MM.1S (cell line): ENCODE measurements around the gene HM13.
A peak's percentile ranks its signal among the peaks of the same experiment; 100 is the strongest.

ENCODE experiments used
- DNase-seq: peaks from one replicate; pipeline ENCODE4 v3.0.0-alpha.2; 2015
- H2AFZ ChIP-seq: fragments of 300-600 bp; sonication (generic); 2 replicates; pipeline ENCODE4 v1.6.0; 2016; ENCODE audit warnings: antibody characterized with exemption, low read length
- H3F3A ChIP-seq: fragments of 300-600 bp; sonication (generic); 2 replicates; pipeline ENCODE4 v1.6.1; 2016; ENCODE audit warnings: mild to moderate bottlenecking, antibody characterized with exemption, low read length, moderate library complexity, mixed read lengths; ENCODE audit not compliant: insufficient read depth
- H3K27ac ChIP-seq: fragments of 300-600 bp; sonication (generic); 2 replicates; pipeline ENCODE4 v1.5.1; 2016; ENCODE audit warnings: mild to moderate bottlenecking, low read length
- H3K27me3 ChIP-seq: fragments of 300-600 bp; sonication (generic); replicated peaks from 2 replicates; pipeline ENCODE4 v1.6.0; 2016; ENCODE audit warnings: low read length; ENCODE audit not compliant: insufficient read depth
- H3K36me3 ChIP-seq: fragments of 300-600 bp; sonication (generic); replicated peaks from 2 replicates; pipeline ENCODE4 v1.6.1; 2016; ENCODE audit warnings: mild to moderate bottlenecking, low read length, mixed read lengths; ENCODE audit not compliant: insufficient read depth
- H3K4me1 ChIP-seq: fragments of 300-600 bp; sonication (generic); 2 replicates; pipeline ENCODE4 v1.6.1; 2016; ENCODE audit warnings: low read length, mixed read lengths
- H3K4me2 ChIP-seq: fragments of 300-600 bp; sonication (generic); 2 replicates; pipeline ENCODE4 v1.6.0; 2016; ENCODE audit warnings: low read depth, low read length
- H3K4me3 ChIP-seq: fragments of 300-600 bp; sonication (generic); 2 replicates; pipeline ENCODE4 v1.5.1; 2016; ENCODE audit warnings: low read length, mixed read lengths
- H3K79me2 ChIP-seq: fragments of 300-600 bp; sonication (generic); 2 replicates; pipeline ENCODE4 v1.6.1; 2016; ENCODE audit warnings: mixed run types, low read length, mixed read lengths
- H3K9ac ChIP-seq: fragments of 300-600 bp; sonication (generic); 2 replicates; pipeline ENCODE4 v1.6.1; 2016; ENCODE audit warnings: low read length, mixed read lengths
- H3K9me2 ChIP-seq: fragments of 300-600 bp; sonication (generic); replicated peaks from 2 replicates; pipeline ENCODE4 v1.6.1; 2016; ENCODE audit warnings: mild to moderate bottlenecking, low read length, mixed read lengths; ENCODE audit not compliant: insufficient read depth
- H3K9me3 ChIP-seq: fragments of 300-600 bp; sonication (generic); replicated peaks from 2 replicates; pipeline ENCODE4 v1.6.1; 2016; ENCODE audit warnings: mild to moderate bottlenecking, low read length, mixed read lengths; ENCODE audit not compliant: insufficient read depth
- H4K20me1 ChIP-seq: fragments of 300-600 bp; sonication (generic); 2 replicates; pipeline ENCODE4 v1.6.1; 2016; ENCODE audit warnings: mild to moderate bottlenecking, low read length, moderate library complexity, mixed read lengths; ENCODE audit not compliant: insufficient read depth
- CTCF ChIP-seq: fragments of 300-600 bp; sonication (generic); IDR thresholded peaks from 2 replicates; pipeline ENCODE4 v1.5.1; 2016; ENCODE audit warnings: antibody characterized with exemption, low read length, mixed read lengths
- EZH2 ChIP-seq: fragments of 300-600 bp; sonication (generic); optimal IDR thresholded peaks from 2 replicates; pipeline ENCODE3; 2017; ENCODE audit warnings: low read depth, mild to moderate bottlenecking, antibody characterized with exemption, low read length, mixed read lengths
- EZH2phosphoT487 ChIP-seq: fragments of 300-600 bp; sonication (generic); IDR thresholded peaks from 2 replicates; pipeline ENCODE4 v1.6.1; 2018; ENCODE audit warnings: antibody characterized with exemption, low read length

The HM13 gene

GRCh38 chr20:31605902-31606803 lies 91.9 kb downstream of the HM13 start:
- no peaks in the 10 kb centered on the region; the same call in 1 of the 2 replicates for H3K4me1 ChIP-seq
- H3K79me2 ChIP-seq = no peaks in the 10 kb centered on the region
- H3K27ac ChIP-seq = no peak overlapping the region
- peak overlapping the region; percentile 77 for H2AFZ ChIP-seq
- DNase-seq = no peak
- peaks cover 12% of the 10 kb centered on the region for H3K27me3 ChIP-seq
- H3K36me3 ChIP-seq = no peaks in the 10 kb centered on the region
- H3K9me3 ChIP-seq = no peaks in the 10 kb centered on the region
- no peaks in the 10 kb centered on the region for H3K9me2 ChIP-seq
- H3F3A ChIP-seq = 0 out of 2 replicates have a peak, but pooled peaks cover 2% of the 10 kb centered on the region
- no peaks in the 10 kb centered on the region for H4K20me1 ChIP-seq
- peak overlapping the region; percentile 96 for H3K4me2 ChIP-seq
- H3K4me3 ChIP-seq = peak overlapping the region; percentile 77
- peak overlapping the region; percentile 39 for H3K9ac ChIP-seq
- no peak for TF ChIP-seq CTCF
- TF ChIP-seq EZH2 = no peak
- TF ChIP-seq EZH2phosphoT487 = no peak

- TF ChIP-seq CTCF (no peak), EZH2 (no peak), EZH2phosphoT487 (no peak)
- no peak overlapping the region for H3K4me3 ChIP-seq
- no peaks in the 10 kb centered on the region; the same call in 1 of the 2 replicates for H3K4me1 ChIP-seq
- no peaks in the 10 kb centered on the region for H4K20me1 ChIP-seq
- H3K4me2 ChIP-seq = no peak overlapping the region
- no peak overlapping the region for H3K9ac ChIP-seq
- H3K27me3 ChIP-seq = peaks cover 12% of the 10 kb centered on the region
- no peaks in the 10 kb centered on the region for H3K36me3 ChIP-seq
- no peak for DNase-seq
- no peaks in the 10 kb centered on the region for H3K9me2 ChIP-seq
- no peaks in the 10 kb centered on the region for H3K9me3 ChIP-seq
- 0 out of 2 replicates have a peak, but pooled peaks cover 2% of the 10 kb centered on the region for H3F3A ChIP-seq
- H3K79me2 ChIP-seq = no peaks in the 10 kb centered on the region
- H3K27ac ChIP-seq = no peak overlapping the region
- H2AFZ ChIP-seq = no peak overlapping the region
Observed at GRCh38 chr20:31606804-31607639, 92.8 kb downstream of the HM13 start.

- DNase-seq = no peak
- Histone ChIP-seq H3K4me3 (no peak overlapping the region), H3K79me2 (no peaks in the 10 kb centered on the region), H3K9ac (no peak overlapping the region), H3F3A (no peaks in the 10 kb centered on the region), H3K4me2 (no peak overlapping the region), H4K20me1 (no peaks in the 10 kb centered on the region), H3K9me2 (no peaks in the 10 kb centered on the region), H3K9me3 (no peaks in the 10 kb centered on the region), H3K4me1 (no peaks in the 10 kb centered on the region; the same call in 1 of the 2 replicates), H3K36me3 (no peaks in the 10 kb centered on the region), H3K27me3 (peaks cover 12% of the 10 kb centered on the region), H2AFZ (no peak overlapping the region), H3K27ac (no peak overlapping the region)
- TF ChIP-seq CTCF = no peak
- no peak for TF ChIP-seq EZH2phosphoT487
- TF ChIP-seq EZH2 = no peak
Observed at GRCh38 chr20:31607640-31608250, 93.5 kb downstream of the HM13 start.
